ENCODE data around the gene ACHE. TPM values are rescaled to one million over a fixed set of nuclear protein-coding genes. Genes with fewer than 3 reads are reported as not detected.
A peak's percentile ranks its signal among the peaks of the same experiment; 100 is the strongest.

Gene ACHE
- total and polyA plus RNA-seq, 2 donors (not counting 1 experiment from before 2014, with no cell fraction given) = under 0.01 to 0.07 TPM

- H3K4me3 ChIP-seq (replicated peaks in 1 of 4; ENCODE audit: control extremely low read depth in 1 of 4, insufficient read depth in 1 of 4, low read depth in 3 of 4, low read length in 4 of 4) = peak overlapping the region in 1 of 4 experiments; percentile 17
- no peak overlapping the region for H3K27ac ChIP-seq (ENCODE audit: insufficient read depth, low read length)
- no peak overlapping the region for H2AFZ ChIP-seq (ENCODE audit: low read length)
- no peaks in the 10 kb centered on the region for H3K9me3 ChIP-seq (ENCODE audit: control insufficient read depth, insufficient read depth, low read depth, low read length)
- TF ChIP-seq EZH2 (IDR thresholded peaks at IDR 0.05; ENCODE audit: low read length, missing control alignments) (no peak), CTCF (conservative IDR thresholded peaks at IDR 0.05 in 1 of 2, IDR thresholded peaks at IDR 0.05 in 1 of 2; ENCODE audit: low read depth in 1 of 2, low read length in 2 of 2) (peak; percentile 59 to 63)
- H3K9ac ChIP-seq (ENCODE audit: insufficient read depth, low read length) = no peak overlapping the region
- H3K79me2 ChIP-seq (ENCODE audit: control insufficient read depth, insufficient read depth, low read length) = no peaks in the 10 kb centered on the region
- H3K4me1 ChIP-seq (ENCODE audit: control insufficient read depth, extremely low read depth, insufficient read depth, low read length) = no peaks in the 10 kb centered on the region
- H4K20me1 ChIP-seq (ENCODE audit: control insufficient read depth, extremely low read depth, insufficient read depth, low read length) = no peaks in the 10 kb centered on the region
- H3K4me2 ChIP-seq (ENCODE audit: extremely low read depth, insufficient read depth, low read length) = peak overlapping the region; percentile 25
- DNase-seq (ENCODE audit: low read depth in 2 of 2) = no peak
- peaks cover 30% of the 10 kb centered on the region for H3K27me3 ChIP-seq (ENCODE audit: control insufficient read depth, insufficient read depth, low read length)
- H3K36me3 ChIP-seq (ENCODE audit: control insufficient read depth, insufficient read depth, low read length) = no peaks in the 10 kb centered on the region
Measured at GRCh38 chr7:100896732-100897608, 1.3 kb upstream of the ACHE start.

GRCh38 chr7:100895956-100896731 lies 456 bp upstream of the ACHE start:
- Histone ChIP-seq H3K4me1 (ENCODE audit: control insufficient read depth, extremely low read depth, insufficient read depth, low read length) (no peaks in the 10 kb centered on the region), H3K9me3 (ENCODE audit: control insufficient read depth, insufficient read depth, low read depth, low read length) (no peaks in the 10 kb centered on the region), H3K9ac (ENCODE audit: insufficient read depth, low read length) (no peak overlapping the region), H3K79me2 (ENCODE audit: control insufficient read depth, insufficient read depth, low read length) (no peaks in the 10 kb centered on the region), H4K20me1 (ENCODE audit: control insufficient read depth, extremely low read depth, insufficient read depth, low read length) (no peaks in the 10 kb centered on the region), H2AFZ (ENCODE audit: low read length) (no peak overlapping the region), H3K27ac (ENCODE audit: insufficient read depth, low read length) (no peak overlapping the region), H3K4me2 (ENCODE audit: extremely low read depth, insufficient read depth, low read length) (no peak overlapping the region), H3K36me3 (ENCODE audit: control insufficient read depth, insufficient read depth, low read length) (no peaks in the 10 kb centered on the region), H3K4me3 (replicated peaks in 1 of 4; ENCODE audit: control extremely low read depth in 1 of 4, insufficient read depth in 1 of 4, low read depth in 3 of 4, low read length in 4 of 4) (no peak overlapping the region), H3K27me3 (ENCODE audit: control insufficient read depth, insufficient read depth, low read length) (peaks cover 30% of the 10 kb centered on the region)
- no peak for DNase-seq (ENCODE audit: low read depth in 2 of 2)
- TF ChIP-seq CTCF (conservative IDR thresholded peaks at IDR 0.05 in 1 of 2, IDR thresholded peaks at IDR 0.05 in 1 of 2; ENCODE audit: low read depth in 1 of 2, low read length in 2 of 2) = no peak
- TF ChIP-seq EZH2 (IDR thresholded peaks at IDR 0.05; ENCODE audit: low read length, missing control alignments) = peak; percentile 100
